H4 (cell line): ENCODE data around the gene MAPK4. TPM values are rescaled to one million over a fixed set of nuclear protein-coding genes. Genes with fewer than 3 reads are reported as not detected.
"Not testable (repeated sequence)": the region's sequence is repeated elsewhere in the genome, so short reads cannot be mapped to it uniquely, and the experiment has no call there.

Source experiments
- DNase-seq: peaks from one replicate; pipeline ENCODE4 v3.0.0-alpha.2; 2015; ENCODE audit warnings: low spot score
- total RNA-seq: library from RNA; depleted of rRNA; stranded (reverse); fragments of >200 nt; shearing (Covaris generic); gene quantifications from 2 replicates; pipeline ENCODE4 v1.2.3, GENCODE V29; 2014

MAPK4 gene
- total RNA-seq, 1 experiment from 2014 or later, result 0.10 TPM

- DNase-seq, result no peak
Observed at GRCh38 chr18:50573679-50574078, 13.8 kb downstream of the MAPK4 start.

- no peak for DNase-seq
Observed at GRCh38 chr18:50578030-50578429, 18.1 kb downstream of the MAPK4 start.

- DNase-seq, result no peak
Observed at GRCh38 chr18:50578651-50579050, 18.8 kb downstream of the MAPK4 start.

GRCh38 chr18:50579061-50579774 lies 19.3 kb downstream of the MAPK4 start:
- DNase-seq, result no peak

GRCh38 chr18:50581517-50581916 lies 21.6 kb downstream of the MAPK4 start:
- DNase-seq, result no peak

- no peak for DNase-seq
Observed at GRCh38 chr18:50582500-50582899, 22.6 kb downstream of the MAPK4 start.

- no peak for DNase-seq
Observed at GRCh38 chr18:50586710-50587109, 26.8 kb downstream of the MAPK4 start.

DNA sequence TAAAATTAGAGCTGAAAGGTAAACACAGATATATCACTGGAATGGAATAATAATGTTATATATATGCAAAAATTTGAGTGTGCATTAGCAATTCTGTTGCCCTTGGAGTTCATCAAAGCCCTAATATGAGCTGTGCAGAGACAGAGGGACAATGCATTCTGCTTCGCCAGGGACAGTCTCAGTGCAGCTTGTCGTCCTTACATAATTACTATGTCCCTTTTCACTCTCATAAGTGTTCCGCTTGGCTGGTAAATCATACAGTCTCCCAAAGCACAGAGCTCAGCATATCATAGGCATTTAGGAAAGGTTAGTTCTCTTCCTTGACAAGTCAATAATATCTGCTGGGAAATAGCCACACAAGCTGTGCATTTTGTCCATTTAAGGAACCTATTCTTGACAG lies 30.7 kb downstream of the MAPK4 start:
- no peak for DNase-seq

- DNase-seq, result no peak
Observed at GRCh38 chr18:50594012-50594411, 34.1 kb downstream of the MAPK4 start.

DNA sequence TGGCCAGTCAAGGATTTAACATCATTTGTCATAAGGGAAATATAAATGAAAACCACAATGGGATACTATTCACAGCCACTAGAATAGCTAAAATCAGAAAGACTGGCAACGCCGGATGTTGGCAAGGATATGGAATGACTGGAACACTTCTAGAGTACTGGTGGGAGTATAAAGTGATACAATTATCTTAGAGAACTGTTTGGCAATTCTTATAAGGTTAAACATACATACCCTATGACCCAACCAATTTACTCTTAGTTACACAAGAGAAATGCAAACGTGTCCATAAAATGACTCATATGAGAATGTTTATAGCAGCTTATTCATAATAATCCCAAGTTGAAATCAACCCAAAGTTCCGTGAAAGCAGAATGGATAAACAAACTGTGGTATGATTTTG lies 35.1 kb downstream of the MAPK4 start:
- DNase-seq, result no peak

- DNase-seq, result no peak
Observed at GRCh38 chr18:50602466-50602865, 42.6 kb downstream of the MAPK4 start.

DNA sequence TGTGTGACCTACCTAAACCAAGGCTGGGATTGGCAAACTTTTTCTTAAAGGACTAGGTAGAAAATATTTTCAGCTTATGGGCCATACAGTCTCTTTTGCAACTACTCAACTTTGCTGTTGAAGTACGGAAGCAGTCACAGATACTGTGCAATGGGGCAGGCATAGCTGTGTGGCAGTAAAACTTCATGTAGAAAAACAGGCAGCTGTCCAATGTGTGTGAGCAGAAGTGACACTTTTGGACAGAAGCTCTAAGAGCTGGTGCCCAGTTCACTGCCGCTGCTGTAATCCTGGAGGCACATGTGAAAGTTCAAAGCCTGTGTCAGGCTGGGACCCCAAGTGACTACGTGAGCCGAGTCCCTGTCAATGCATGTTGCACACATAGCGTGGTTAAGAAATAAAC lies 46.7 kb downstream of the MAPK4 start:
- no peak for DNase-seq

- DNase-seq, result no peak
Observed at GRCh38 chr18:50607378-50607926, 47.6 kb downstream of the MAPK4 start.

- not testable (repeated sequence) for DNase-seq
Observed at GRCh38 chr18:50609171-50609570, 49.3 kb downstream of the MAPK4 start.

DNA sequence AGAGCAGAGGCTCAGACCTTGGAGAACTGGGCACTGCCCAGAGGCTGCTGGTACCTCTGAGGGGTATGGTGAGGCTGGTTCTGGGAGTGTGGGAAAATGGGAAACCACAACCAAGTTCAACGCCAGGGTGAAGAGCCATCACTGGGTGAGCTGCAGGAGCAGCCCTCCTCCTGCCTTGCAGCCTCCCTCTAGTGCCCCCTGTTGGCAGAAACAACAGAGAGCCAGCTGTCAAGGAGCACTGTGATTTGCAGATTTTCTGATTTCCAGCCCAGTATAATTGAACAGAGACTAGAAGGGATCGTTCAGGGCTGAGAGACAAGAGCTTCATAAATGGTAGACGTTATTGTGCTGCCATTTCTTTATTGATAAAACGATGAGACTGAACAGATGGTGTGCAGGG lies 50.5 kb downstream of the MAPK4 start:
- DNase-seq, result no peak

GRCh38 chr18:50611529-50611941 lies 51.6 kb downstream of the MAPK4 start:
- DNase-seq, result no peak

DNA sequence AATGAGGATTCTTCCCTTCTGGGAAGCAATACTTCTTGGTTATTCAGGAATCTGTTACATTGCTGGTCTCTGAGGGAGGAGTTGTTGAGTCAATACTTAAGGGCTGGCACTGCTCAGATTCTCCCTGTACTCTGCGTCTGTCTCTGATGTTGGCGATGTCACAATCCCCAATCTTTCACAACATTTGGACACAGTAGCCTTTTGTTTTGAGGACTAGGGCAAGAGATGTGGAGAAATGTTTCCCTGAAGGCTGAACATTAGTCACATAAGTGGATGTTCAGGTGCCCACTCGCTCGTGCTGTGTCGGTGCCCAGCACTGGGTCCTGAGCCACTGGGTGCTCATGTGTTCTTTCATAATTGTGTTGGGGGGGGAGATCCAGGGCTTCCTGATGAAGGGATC lies 55.0 kb downstream of the MAPK4 start:
- DNase-seq, result peak; percentile 12

DNA sequence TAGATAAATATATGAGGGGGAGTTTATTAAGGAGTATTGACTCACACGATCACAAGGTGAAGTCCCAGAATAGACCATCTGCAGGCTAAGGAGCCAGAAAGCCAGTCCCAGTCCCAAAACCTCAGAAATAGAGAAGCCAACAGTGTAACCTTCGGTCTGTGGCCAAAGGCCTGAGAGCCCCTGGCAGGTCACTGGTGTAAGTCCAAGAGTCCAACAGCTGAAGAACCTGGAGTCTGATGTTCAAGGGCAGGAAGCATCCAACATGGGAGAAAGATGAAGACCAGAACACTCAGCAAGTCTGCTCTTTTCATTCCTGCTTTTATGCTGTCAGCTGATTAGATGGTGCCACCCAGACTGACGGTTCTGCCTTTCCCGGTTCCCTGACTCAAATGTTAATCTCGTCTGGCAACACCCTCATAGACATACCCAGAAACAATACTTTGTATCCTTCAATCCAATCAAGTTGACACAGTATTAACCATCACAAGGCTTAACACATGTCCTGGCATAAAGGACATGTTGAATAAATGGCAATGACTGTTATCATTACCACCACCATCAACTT lies 56.7 kb downstream of the MAPK4 start:
- DNase-seq, result no peak

DNA sequence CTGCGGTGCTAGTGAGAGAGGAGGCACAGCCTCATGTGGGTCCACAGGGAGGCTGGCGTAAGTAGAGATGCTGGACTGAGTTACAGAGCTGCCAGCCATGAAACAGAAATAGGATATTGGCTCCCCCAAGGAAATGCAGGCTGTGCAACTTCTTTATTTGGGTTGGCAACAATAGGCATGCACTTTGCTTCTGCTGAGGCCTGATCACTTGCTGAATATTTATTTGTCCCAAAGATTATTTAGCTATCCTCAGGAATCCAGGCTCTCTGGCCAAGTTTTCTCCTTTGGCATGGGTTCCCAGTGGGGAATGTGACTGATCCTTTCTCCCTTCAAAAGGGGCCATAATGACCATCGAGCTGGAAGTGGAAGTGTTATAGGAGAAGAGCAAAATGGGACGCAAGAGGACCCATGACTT lies 60.0 kb downstream of the MAPK4 start:
- DNase-seq, result no peak

DNA sequence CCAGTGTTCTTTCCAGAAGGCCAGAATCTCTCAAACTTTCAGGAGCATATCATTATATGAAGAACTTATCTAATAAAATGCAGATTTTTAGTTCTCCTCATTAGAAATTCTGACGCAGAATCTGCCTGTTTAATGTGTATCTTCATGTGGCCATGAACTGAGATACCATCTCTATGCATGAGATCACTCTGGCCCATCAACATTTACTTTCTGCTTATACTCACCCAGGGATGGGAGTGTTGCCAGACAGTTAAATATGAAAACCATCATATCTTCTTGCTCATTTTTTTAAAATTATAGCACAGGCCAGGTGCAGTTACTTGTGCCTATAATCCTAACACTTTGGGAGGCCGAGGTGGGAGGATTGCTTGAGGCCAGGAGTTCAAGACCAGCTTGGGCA lies 60.4 kb downstream of the MAPK4 start:
- no peak for DNase-seq

GRCh38 chr18:50621366-50621765 lies 61.5 kb downstream of the MAPK4 start:
- DNase-seq, result no peak

DNA sequence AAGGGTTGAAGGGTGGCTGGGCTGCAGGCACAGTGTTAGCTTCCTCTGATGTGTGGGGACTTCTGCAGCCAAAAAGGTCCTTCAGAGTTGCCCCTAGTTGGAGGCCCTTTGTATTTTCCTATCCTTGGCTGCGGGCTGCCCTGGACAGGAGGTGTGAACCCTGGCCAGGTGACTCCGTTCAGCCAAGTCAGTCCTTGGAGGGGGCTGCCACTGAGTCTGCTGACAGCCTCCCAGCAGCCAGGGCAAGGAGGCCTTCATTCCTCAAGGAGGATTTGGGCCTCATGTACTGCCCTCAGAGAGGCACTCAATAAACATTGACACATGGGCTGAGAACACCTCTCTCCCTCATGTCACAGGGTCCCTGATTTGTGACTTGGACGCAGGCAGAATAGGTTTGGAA lies 62.4 kb downstream of the MAPK4 start:
- no peak for DNase-seq

- no peak for DNase-seq
Observed at GRCh38 chr18:50622865-50623393, 63.0 kb downstream of the MAPK4 start.
